ENCODE data around the gene HARS2. TPM values are rescaled to one million over a fixed set of nuclear protein-coding genes. Genes with fewer than 3 reads are reported as not detected.

Gene HARS2
- total RNA-seq, 1 donor from 2014 or later: 29.9 TPM

DNA sequence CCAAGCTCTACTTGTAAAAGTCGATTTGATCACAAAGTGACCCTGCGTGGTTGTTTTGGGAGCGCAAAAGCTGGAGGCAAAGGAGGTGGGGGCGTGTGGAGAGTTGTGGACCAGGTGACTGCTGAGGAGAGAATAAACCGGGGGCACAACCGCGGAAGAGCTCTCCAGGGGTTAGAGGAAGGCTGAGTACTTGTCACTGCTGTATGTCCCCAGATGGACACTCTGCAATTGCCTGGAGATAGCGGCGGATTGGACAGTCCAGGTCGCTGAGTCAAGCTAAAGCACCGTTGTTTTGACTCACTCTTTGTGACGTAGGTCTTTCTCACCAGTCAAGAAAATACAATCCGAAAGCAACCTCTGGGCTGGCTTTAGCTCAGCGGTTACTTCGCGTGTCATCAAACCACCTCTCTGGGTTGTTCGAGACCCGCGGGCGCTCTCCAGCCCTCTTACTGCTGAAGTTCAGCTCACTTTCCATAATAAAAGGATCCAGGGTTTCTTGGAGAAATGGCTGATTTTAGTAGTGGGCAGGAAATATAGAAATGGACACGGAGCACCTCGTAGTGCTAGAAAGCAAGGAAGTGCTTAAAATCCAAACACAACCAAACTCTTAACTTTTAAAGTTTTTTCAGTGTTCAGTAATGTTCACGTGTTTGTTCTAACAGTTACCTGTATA, 34.7 kb downstream of the HARS2 start:
- peaks cover 2% of the 10 kb centered on the region for H3K36me3 Mint-ChIP-seq (ENCODE audit: low read depth, unreplicated experiment)
- H3K27me3 Mint-ChIP-seq (ENCODE audit: low read depth, unreplicated experiment): no peaks in the 10 kb centered on the region
- Histone ChIP-seq H3K27ac (ENCODE audit: low read depth, low read length) (no peak overlapping the region), H3K36me3 (ENCODE audit: insufficient read depth, low read length) (no peaks in the 10 kb centered on the region), H2AFZ (ENCODE audit: low read depth, low read length) (peak overlapping the region; percentile 86), H3K4me1 (ENCODE audit: insufficient read depth, low read length) (no peaks in the 10 kb centered on the region), H3K27me3 (ENCODE audit: insufficient read depth, low read length) (no peaks in the 10 kb centered on the region), H4K20me1 (ENCODE audit: insufficient read depth, low read length) (no peaks in the 10 kb centered on the region), H3K4me2 (ENCODE audit: low read length) (peak overlapping the region; percentile 89), H3K79me2 (ENCODE audit: insufficient read depth, low read length) (no peaks in the 10 kb centered on the region), H3K9ac (ENCODE audit: low read length) (peak overlapping the region; percentile 71), H3K9me3 (ENCODE audit: insufficient read depth, low read depth, low read length) (no peaks in the 10 kb centered on the region), H3K4me3 (ENCODE audit: insufficient read depth, low read depth, low read length) (peak overlapping the region; percentile 71)
- H3K4me3 Mint-ChIP-seq (ENCODE audit: unreplicated experiment): peak overlapping the region; percentile 87
- peaks cover 2% of the 10 kb centered on the region for H3K9me3 Mint-ChIP-seq (ENCODE audit: unreplicated experiment)
- peak overlapping the region; percentile 83 for H3K27ac Mint-ChIP-seq (ENCODE audit: unreplicated experiment)
- FAIRE-seq (peak; percentile 96), DNase-seq (ENCODE audit: low read depth) (peak; percentile 87)
- no peak for TF ChIP-seq EZH2 (IDR thresholded peaks at IDR 0.05; ENCODE audit: insufficient read depth, low read length)
- TF ChIP-seq, protein P1, sequence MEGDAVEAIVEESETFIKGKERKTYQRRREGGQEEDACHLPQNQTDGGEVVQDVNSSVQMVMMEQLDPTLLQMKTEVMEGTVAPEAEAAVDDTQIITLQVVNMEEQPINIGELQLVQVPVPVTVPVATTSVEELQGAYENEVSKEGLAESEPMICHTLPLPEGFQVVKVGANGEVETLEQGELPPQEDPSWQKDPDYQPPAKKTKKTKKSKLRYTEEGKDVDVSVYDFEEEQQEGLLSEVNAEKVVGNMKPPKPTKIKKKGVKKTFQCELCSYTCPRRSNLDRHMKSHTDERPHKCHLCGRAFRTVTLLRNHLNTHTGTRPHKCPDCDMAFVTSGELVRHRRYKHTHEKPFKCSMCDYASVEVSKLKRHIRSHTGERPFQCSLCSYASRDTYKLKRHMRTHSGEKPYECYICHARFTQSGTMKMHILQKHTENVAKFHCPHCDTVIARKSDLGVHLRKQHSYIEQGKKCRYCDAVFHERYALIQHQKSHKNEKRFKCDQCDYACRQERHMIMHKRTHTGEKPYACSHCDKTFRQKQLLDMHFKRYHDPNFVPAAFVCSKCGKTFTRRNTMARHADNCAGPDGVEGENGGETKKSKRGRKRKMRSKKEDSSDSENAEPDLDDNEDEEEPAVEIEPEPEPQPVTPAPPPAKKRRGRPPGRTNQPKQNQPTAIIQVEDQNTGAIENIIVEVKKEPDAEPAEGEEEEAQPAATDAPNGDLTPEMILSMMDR (IDR thresholded peaks at IDR 0.05; ENCODE audit: insufficient read depth, low read depth, low read length): no peak
- H3K4me1 Mint-ChIP-seq (ENCODE audit: low read depth, unreplicated experiment): no peaks in the 10 kb centered on the region

DNA sequence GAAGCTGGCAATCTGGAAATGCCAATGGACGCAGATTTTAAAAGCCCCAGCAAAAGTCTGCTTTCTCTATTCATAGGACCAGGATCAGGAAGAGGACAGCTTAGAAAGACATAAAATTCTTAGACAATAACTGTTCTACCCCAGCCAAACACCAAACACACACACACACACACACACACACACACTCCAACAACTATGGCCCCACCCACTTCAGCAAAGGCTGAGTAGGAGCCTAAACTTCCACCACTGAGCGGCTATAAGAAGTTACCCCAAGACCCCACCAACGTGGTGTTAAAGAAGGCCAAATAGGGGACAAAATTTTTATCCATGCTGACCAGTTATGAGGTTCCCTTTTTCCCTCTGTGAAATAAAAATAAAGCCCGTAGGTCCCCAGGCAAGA, 41.8 kb downstream of the HARS2 start:
- FAIRE-seq (no peak), DNase-seq (ENCODE audit: low read depth) (no peak)
- H3K27me3 ChIP-seq (ENCODE audit: insufficient read depth, low read length): no peaks in the 10 kb centered on the region
- no peak overlapping the region for H3K27ac Mint-ChIP-seq (ENCODE audit: unreplicated experiment)
- H4K20me1 ChIP-seq (ENCODE audit: insufficient read depth, low read length): no peaks in the 10 kb centered on the region
- H3K4me3 ChIP-seq (ENCODE audit: insufficient read depth, low read depth, low read length): no peak overlapping the region
- H3K9ac ChIP-seq (ENCODE audit: low read length): no peak overlapping the region
- H3K4me1 ChIP-seq (ENCODE audit: insufficient read depth, low read length): no peaks in the 10 kb centered on the region
- no peak overlapping the region for H3K27ac ChIP-seq (ENCODE audit: low read depth, low read length)
- H3K4me1 Mint-ChIP-seq (ENCODE audit: low read depth, unreplicated experiment): no peaks in the 10 kb centered on the region
- TF ChIP-seq, protein P1 (IDR thresholded peaks at IDR 0.05; ENCODE audit: insufficient read depth, low read depth, low read length): no peak
- no peak for TF ChIP-seq EZH2 (IDR thresholded peaks at IDR 0.05; ENCODE audit: insufficient read depth, low read length)
- H3K9me3 ChIP-seq (ENCODE audit: insufficient read depth, low read depth, low read length): no peaks in the 10 kb centered on the region
- H3K36me3 Mint-ChIP-seq (ENCODE audit: low read depth, unreplicated experiment): no peaks in the 10 kb centered on the region
- peaks cover 5% of the 10 kb centered on the region for H3K9me3 Mint-ChIP-seq (ENCODE audit: unreplicated experiment)
- peaks cover 7% of the 10 kb centered on the region for H3K27me3 Mint-ChIP-seq (ENCODE audit: low read depth, unreplicated experiment)
- no peak overlapping the region for H3K4me2 ChIP-seq (ENCODE audit: low read length)
- no peak overlapping the region for H3K4me3 Mint-ChIP-seq (ENCODE audit: unreplicated experiment)
- no peaks in the 10 kb centered on the region for H3K36me3 ChIP-seq (ENCODE audit: insufficient read depth, low read length)
- no peaks in the 10 kb centered on the region for H3K79me2 ChIP-seq (ENCODE audit: insufficient read depth, low read length)
- no peak overlapping the region for H2AFZ ChIP-seq (ENCODE audit: low read depth, low read length)

DNA sequence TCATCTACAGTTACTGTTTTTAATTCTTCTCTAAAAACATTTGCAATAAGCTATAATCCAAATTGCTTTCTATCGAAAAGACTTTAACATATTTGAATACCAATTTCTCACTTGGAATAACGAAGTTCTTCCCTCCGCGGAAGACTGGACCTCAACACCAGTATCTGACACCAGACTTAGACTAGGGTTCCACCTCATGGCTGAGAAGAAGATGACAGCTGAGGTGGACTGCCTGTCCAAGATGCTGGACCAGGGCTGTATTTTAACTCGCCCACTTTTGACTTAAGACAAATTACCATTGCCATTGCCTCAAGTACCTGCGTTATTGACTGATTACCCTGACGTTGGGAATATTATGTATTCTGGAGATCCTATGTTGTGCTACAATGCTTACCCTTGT, 43.1 kb downstream of the HARS2 start:
- no peak overlapping the region for H3K4me3 ChIP-seq (ENCODE audit: insufficient read depth, low read depth, low read length)
- no peaks in the 10 kb centered on the region for H3K36me3 Mint-ChIP-seq (ENCODE audit: low read depth, unreplicated experiment)
- no peak overlapping the region for H2AFZ ChIP-seq (ENCODE audit: low read depth, low read length)
- no peak overlapping the region for H3K9ac ChIP-seq (ENCODE audit: low read length)
- H3K4me2 ChIP-seq (ENCODE audit: low read length): no peak overlapping the region
- no peaks in the 10 kb centered on the region for H3K79me2 ChIP-seq (ENCODE audit: insufficient read depth, low read length)
- no peaks in the 10 kb centered on the region for H3K4me1 Mint-ChIP-seq (ENCODE audit: low read depth, unreplicated experiment)
- no peaks in the 10 kb centered on the region for H3K36me3 ChIP-seq (ENCODE audit: insufficient read depth, low read length)
- FAIRE-seq: no peak
- peaks cover 7% of the 10 kb centered on the region for H3K27me3 Mint-ChIP-seq (ENCODE audit: low read depth, unreplicated experiment)
- TF ChIP-seq, protein P1 (IDR thresholded peaks at IDR 0.05; ENCODE audit: insufficient read depth, low read depth, low read length): no peak
- no peak for TF ChIP-seq EZH2 (IDR thresholded peaks at IDR 0.05; ENCODE audit: insufficient read depth, low read length)
- H3K27ac ChIP-seq (ENCODE audit: low read depth, low read length): no peak overlapping the region
- DNase-seq (ENCODE audit: low read depth): no peak
- no peak overlapping the region for H3K27ac Mint-ChIP-seq (ENCODE audit: unreplicated experiment)
- peaks cover 5% of the 10 kb centered on the region for H3K9me3 Mint-ChIP-seq (ENCODE audit: unreplicated experiment)
- H4K20me1 ChIP-seq (ENCODE audit: insufficient read depth, low read length): no peaks in the 10 kb centered on the region
- H3K4me1 ChIP-seq (ENCODE audit: insufficient read depth, low read length): no peaks in the 10 kb centered on the region
- no peaks in the 10 kb centered on the region for H3K27me3 ChIP-seq (ENCODE audit: insufficient read depth, low read length)
- no peaks in the 10 kb centered on the region for H3K9me3 ChIP-seq (ENCODE audit: insufficient read depth, low read depth, low read length)
- no peak overlapping the region for H3K4me3 Mint-ChIP-seq (ENCODE audit: unreplicated experiment)

Data from astrocyte (in vitro differentiated cells and primary cell).